ENCODE results near the gene TAF3.

Gene TAF3

DNA sequence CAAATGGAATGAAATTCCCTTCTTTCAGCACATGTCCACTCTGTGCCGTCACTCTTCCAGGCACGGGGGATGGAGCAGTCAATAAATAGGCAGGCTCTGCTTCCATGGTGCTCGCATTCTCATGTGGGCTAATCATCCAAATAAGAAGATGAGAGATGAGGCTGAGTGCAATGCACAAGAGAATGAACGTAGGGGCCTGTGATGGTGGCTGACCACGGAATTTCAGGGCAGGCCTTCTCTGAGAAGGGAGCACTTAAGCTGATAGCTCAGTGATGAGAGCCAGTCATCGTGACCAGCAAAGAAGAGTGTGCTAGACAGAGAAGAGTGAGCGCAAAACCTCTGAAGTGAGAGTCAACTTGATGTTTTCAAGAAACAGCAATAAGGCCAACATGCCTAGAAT is 47.9 kb downstream of the TAF3 start:
- Histone ChIP-seq H2BK15ac (ENCODE audit: low read length) (no peak overlapping the region), H2BK5ac (ENCODE audit: low read length) (no peak overlapping the region), H3K18ac (ENCODE audit: low read length) (no peak overlapping the region), H3K4me1 (ENCODE audit: control insufficient read depth in 2 of 2, insufficient read depth in 1 of 2, low read depth in 1 of 2, low read length in 2 of 2) (no peaks in the 10 kb centered on the region), H4K91ac (ENCODE audit: low read depth, low read length, poor library complexity) (no peak overlapping the region), H2AFZ (ENCODE audit: low read length) (no peak overlapping the region), H3K14ac (ENCODE audit: low read length) (no peak overlapping the region), H3K79me1 (ENCODE audit: low read depth, low read length) (peaks cover 2% of the 10 kb centered on the region), H4K8ac (ENCODE audit: low read depth, low read length) (no peak overlapping the region), H2BK120ac (ENCODE audit: low read depth, low read length) (no peak overlapping the region), H3K9ac (ENCODE audit: low read depth, low read length, poor library complexity) (no peak overlapping the region), H3K4me2 (ENCODE audit: insufficient read depth, low read length, poor library complexity, severe bottlenecking) (no peak overlapping the region), H2BK12ac (ENCODE audit: low read length) (no peak overlapping the region), H3K4me3 (ENCODE audit: low read length in 2 of 2) (no peak overlapping the region), H2AK5ac (ENCODE audit: low read depth, low read length) (no peak overlapping the region), H3K4ac (ENCODE audit: low read length) (no peak overlapping the region), H3K27me3 (ENCODE audit: control insufficient read depth in 3 of 3, insufficient read depth in 3 of 3, low read depth in 1 of 3, low read length in 3 of 3) (no peaks in the 10 kb centered on the region), H3K9me3 (replicated peaks in 1 of 2; ENCODE audit: control insufficient read depth in 2 of 2, insufficient read depth in 1 of 2, low read depth in 1 of 2, low read length in 2 of 2) (peaks cover 2 to 20% of the 10 kb centered on the region in 2 donors), H3K23ac (ENCODE audit: low read depth, low read length, poor library complexity) (no peak overlapping the region), H3K27ac (replicated peaks; ENCODE audit: low read length) (no peak overlapping the region), H3K36me3 (replicated peaks in 1 of 2; ENCODE audit: control insufficient read depth in 2 of 2, insufficient read depth in 2 of 2, low read length in 2 of 2) (no peaks in the 10 kb centered on the region)
- DNase-seq (ENCODE audit: low spot score) = no peak
- WGBS, 2 donors (ENCODE audit: extremely low coverage in 2 of 2, insufficient read length in 2 of 2, insufficient replicate concordance in 1 of 2) = no CpG with 5 or more reads among the region's 7 CpGs

DNA sequence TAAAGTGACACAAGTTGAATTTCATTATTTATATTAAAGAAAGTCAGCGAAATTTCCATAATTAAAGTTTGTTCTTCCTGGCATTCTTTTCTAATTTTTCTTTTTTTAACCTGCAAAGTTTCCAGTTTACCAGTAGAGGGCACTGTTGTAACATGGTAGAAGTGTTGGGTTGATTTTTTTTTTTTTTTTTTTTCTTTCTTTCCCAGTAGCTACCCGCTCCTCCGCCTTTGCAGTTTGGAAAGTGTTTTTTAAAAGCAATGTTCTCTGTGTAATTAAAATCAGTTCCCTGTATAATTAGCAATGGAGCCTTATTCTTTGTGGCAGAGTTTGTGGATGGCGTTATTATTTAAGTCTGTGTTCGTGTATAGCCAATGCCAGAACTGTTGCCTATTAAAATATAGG is 53.7 kb downstream of the TAF3 start:
- no peak overlapping the region for H4K8ac ChIP-seq (ENCODE audit: low read depth, low read length)
- H3K14ac ChIP-seq (ENCODE audit: low read length) = no peak overlapping the region
- no peaks in the 10 kb centered on the region for H3K36me3 ChIP-seq (replicated peaks in 1 of 2; ENCODE audit: control insufficient read depth in 2 of 2, insufficient read depth in 2 of 2, low read length in 2 of 2)
- H3K4me2 ChIP-seq (ENCODE audit: insufficient read depth, low read length, poor library complexity, severe bottlenecking) = no peak overlapping the region
- H2AFZ ChIP-seq (ENCODE audit: low read length) = no peak overlapping the region
- no peak overlapping the region for H3K23ac ChIP-seq (ENCODE audit: low read depth, low read length, poor library complexity)
- H3K79me1 ChIP-seq (ENCODE audit: low read depth, low read length) = no peaks in the 10 kb centered on the region
- H3K9me3 ChIP-seq (replicated peaks in 1 of 2; ENCODE audit: control insufficient read depth in 2 of 2, insufficient read depth in 1 of 2, low read depth in 1 of 2, low read length in 2 of 2) = no peaks in the 10 kb centered on the region
- no CpG with 5 or more reads among the region's 5 CpGs for WGBS, 2 donors (ENCODE audit: extremely low coverage in 2 of 2, insufficient read length in 2 of 2, insufficient replicate concordance in 1 of 2)
- no peak overlapping the region for H3K4ac ChIP-seq (ENCODE audit: low read length)
- no peak overlapping the region for H3K18ac ChIP-seq (ENCODE audit: low read length)
- H3K27ac ChIP-seq (replicated peaks; ENCODE audit: low read length) = no peak overlapping the region
- H3K4me3 ChIP-seq (ENCODE audit: low read length in 2 of 2) = no peak overlapping the region
- no peak overlapping the region for H3K9ac ChIP-seq (ENCODE audit: low read depth, low read length, poor library complexity)
- H3K4me1 ChIP-seq (ENCODE audit: control insufficient read depth in 2 of 2, insufficient read depth in 1 of 2, low read depth in 1 of 2, low read length in 2 of 2) = no peaks in the 10 kb centered on the region
- no peak overlapping the region for H4K91ac ChIP-seq (ENCODE audit: low read depth, low read length, poor library complexity)
- no peak overlapping the region for H2BK120ac ChIP-seq (ENCODE audit: low read depth, low read length)
- H2AK5ac ChIP-seq (ENCODE audit: low read depth, low read length) = no peak overlapping the region
- DNase-seq (ENCODE audit: low spot score) = peak; percentile 20
- H2BK12ac ChIP-seq (ENCODE audit: low read length) = no peak overlapping the region
- no peak overlapping the region for H2BK15ac ChIP-seq (ENCODE audit: low read length)
- H3K27me3 ChIP-seq (ENCODE audit: control insufficient read depth in 3 of 3, insufficient read depth in 3 of 3, low read depth in 1 of 3, low read length in 3 of 3) = no peaks in the 10 kb centered on the region
- H2BK5ac ChIP-seq (ENCODE audit: low read length) = no peak overlapping the region

- WGBS, 2 donors (ENCODE audit: extremely low coverage in 2 of 2, insufficient read length in 2 of 2, insufficient replicate concordance in 1 of 2) = no CpG with 5 or more reads among the region's 2 CpGs
- Histone ChIP-seq H2AFZ (ENCODE audit: low read length) (no peak overlapping the region), H4K8ac (ENCODE audit: low read depth, low read length) (no peak overlapping the region), H3K18ac (ENCODE audit: low read length) (no peak overlapping the region), H3K79me1 (ENCODE audit: low read depth, low read length) (no peaks in the 10 kb centered on the region), H3K9me3 (replicated peaks in 1 of 2; ENCODE audit: control insufficient read depth in 2 of 2, insufficient read depth in 1 of 2, low read depth in 1 of 2, low read length in 2 of 2) (no peaks in the 10 kb centered on the region), H2BK15ac (ENCODE audit: low read length) (no peak overlapping the region), H3K36me3 (replicated peaks in 1 of 2; ENCODE audit: control insufficient read depth in 2 of 2, insufficient read depth in 2 of 2, low read length in 2 of 2) (no peaks in the 10 kb centered on the region), H3K4ac (ENCODE audit: low read length) (no peak overlapping the region), H3K4me2 (ENCODE audit: insufficient read depth, low read length, poor library complexity, severe bottlenecking) (no peak overlapping the region), H3K14ac (ENCODE audit: low read length) (no peak overlapping the region), H3K9ac (ENCODE audit: low read depth, low read length, poor library complexity) (no peak overlapping the region), H2BK12ac (ENCODE audit: low read length) (no peak overlapping the region), H3K27me3 (ENCODE audit: control insufficient read depth in 3 of 3, insufficient read depth in 3 of 3, low read depth in 1 of 3, low read length in 3 of 3) (no peaks in the 10 kb centered on the region), H3K23ac (ENCODE audit: low read depth, low read length, poor library complexity) (no peak overlapping the region), H4K91ac (ENCODE audit: low read depth, low read length, poor library complexity) (no peak overlapping the region), H2BK5ac (ENCODE audit: low read length) (no peak overlapping the region), H3K27ac (replicated peaks; ENCODE audit: low read length) (no peak overlapping the region), H2BK120ac (ENCODE audit: low read depth, low read length) (no peak overlapping the region), H3K4me3 (ENCODE audit: low read length in 2 of 2) (no peak overlapping the region), H2AK5ac (ENCODE audit: low read depth, low read length) (no peak overlapping the region), H3K4me1 (ENCODE audit: control insufficient read depth in 2 of 2, insufficient read depth in 1 of 2, low read depth in 1 of 2, low read length in 2 of 2) (no peaks in the 10 kb centered on the region)
- no peak for DNase-seq (ENCODE audit: low spot score)
Measured at GRCh38 chr10:7874864-7875263, 56.6 kb downstream of the TAF3 start.

- Histone ChIP-seq H3K36me3 (replicated peaks in 1 of 2; ENCODE audit: control insufficient read depth in 2 of 2, insufficient read depth in 2 of 2, low read length in 2 of 2) (no peaks in the 10 kb centered on the region), H3K4me2 (ENCODE audit: insufficient read depth, low read length, poor library complexity, severe bottlenecking) (no peak overlapping the region), H3K4ac (ENCODE audit: low read length) (no peak overlapping the region), H2BK5ac (ENCODE audit: low read length) (no peak overlapping the region), H3K27ac (replicated peaks; ENCODE audit: low read length) (no peak overlapping the region), H3K14ac (ENCODE audit: low read length) (no peak overlapping the region), H2AK5ac (ENCODE audit: low read depth, low read length) (no peak overlapping the region), H3K27me3 (ENCODE audit: control insufficient read depth in 3 of 3, insufficient read depth in 3 of 3, low read depth in 1 of 3, low read length in 3 of 3) (no peaks in the 10 kb centered on the region), H3K4me3 (ENCODE audit: low read length in 2 of 2) (no peak overlapping the region), H4K8ac (ENCODE audit: low read depth, low read length) (no peak overlapping the region), H2BK15ac (ENCODE audit: low read length) (no peak overlapping the region), H3K79me1 (ENCODE audit: low read depth, low read length) (no peaks in the 10 kb centered on the region), H3K23ac (ENCODE audit: low read depth, low read length, poor library complexity) (no peak overlapping the region), H3K9ac (ENCODE audit: low read depth, low read length, poor library complexity) (no peak overlapping the region), H3K4me1 (ENCODE audit: control insufficient read depth in 2 of 2, insufficient read depth in 1 of 2, low read depth in 1 of 2, low read length in 2 of 2) (no peaks in the 10 kb centered on the region), H2BK12ac (ENCODE audit: low read length) (no peak overlapping the region), H2BK120ac (ENCODE audit: low read depth, low read length) (no peak overlapping the region), H2AFZ (ENCODE audit: low read length) (no peak overlapping the region), H3K18ac (ENCODE audit: low read length) (no peak overlapping the region), H3K9me3 (replicated peaks in 1 of 2; ENCODE audit: control insufficient read depth in 2 of 2, insufficient read depth in 1 of 2, low read depth in 1 of 2, low read length in 2 of 2) (no peaks in the 10 kb centered on the region), H4K91ac (ENCODE audit: low read depth, low read length, poor library complexity) (no peak overlapping the region)
- DNase-seq (ENCODE audit: low spot score) = no peak
- no CpG with 5 or more reads among the region's 4 CpGs for WGBS, 2 donors (ENCODE audit: extremely low coverage in 2 of 2, insufficient read length in 2 of 2, insufficient replicate concordance in 1 of 2)
Measured at GRCh38 chr10:7876541-7877127, 58.3 kb downstream of the TAF3 start.

Measured in neuronal stem cell (in vitro differentiated cells).